Mucosa of descending colon (tissue), 3 donors: ENCODE measurements around the gene CAMK2B. TPM values are rescaled to one million over a fixed set of nuclear protein-coding genes. Genes with fewer than 3 reads are reported as not detected.
A peak's percentile ranks its signal among the peaks of the same experiment; 100 is the strongest.

ENCODE experiments used
- ATAC-seq: fragments of 200-7000 bp; cut with Tn5 transposase; one replicate; pipeline ENCODE4 v1.9.1; 2020; ENCODE audit warnings: mild to moderate bottlenecking, moderate library complexity
- DNase-seq, 3 donors: peaks; one replicate each; pipeline ENCODE4 v3.0.0-alpha.2; 2020
- H3K36me3 ChIP-seq: fragments of 200-600 bp; one replicate; pipeline ENCODE4 v1.8.0; 2021; ENCODE audit warnings: low read depth, mild to moderate bottlenecking
- H3K4me1 ChIP-seq: fragments of 200-600 bp; one replicate; pipeline ENCODE4 v1.8.0; 2021; ENCODE audit warnings: low read depth, mild to moderate bottlenecking
- H3K4me3 ChIP-seq: fragments of 200-600 bp; one replicate; pipeline ENCODE4 v1.8.0; 2021; ENCODE audit warnings: mild to moderate bottlenecking
- H3K9me3 ChIP-seq: fragments of 200-600 bp; one replicate; pipeline ENCODE4 v1.8.0; 2021; ENCODE audit warnings: mild to moderate bottlenecking
- intact Hi-C, 2 donors: fragments of 100-400 bp; cut with DNase I in 1 of 2; cut with micrococcal nuclease in 1 of 2; formaldehyde crosslinking; loops; one replicate each; pipeline versions ENCODE4 v1.11.0 to v1.11.1; 2022; cut with DNase I, micrococcal nuclease
- total RNA-seq, 3 donors: library from RNA; stranded (reverse); fragmentation: NEBNext Ultra II Directional in 2 of 3; extraction: Animal tissue kit (Norgen Biotek cat#: 25700) in 2 of 3; gene quantifications; one replicate each; pipeline versions ENCODE4 v1.2.1 to v1.2.4, GENCODE V29; 2021 to 2023
- TF ChIP-seq, protein P1 (sequence below): fragments of 200-600 bp; IDR thresholded peaks from one replicate; pipeline ENCODE4 v1.8.0; 2022; ENCODE audit warnings: antibody characterized with exemption, mild to moderate bottlenecking
- donor health status: DM: no; HTN: no; CAD: no; lungs with moderate emphysema.
- donor health status: DM: no; HTN: no; CAD: no.
- donor health status: DM: no; HTN: yes; CAD: no.

CAMK2B gene
- total RNA-seq, 3 donors from 2014 or later: 0.35 to 2.2 (median 0.87) TPM

DNA sequence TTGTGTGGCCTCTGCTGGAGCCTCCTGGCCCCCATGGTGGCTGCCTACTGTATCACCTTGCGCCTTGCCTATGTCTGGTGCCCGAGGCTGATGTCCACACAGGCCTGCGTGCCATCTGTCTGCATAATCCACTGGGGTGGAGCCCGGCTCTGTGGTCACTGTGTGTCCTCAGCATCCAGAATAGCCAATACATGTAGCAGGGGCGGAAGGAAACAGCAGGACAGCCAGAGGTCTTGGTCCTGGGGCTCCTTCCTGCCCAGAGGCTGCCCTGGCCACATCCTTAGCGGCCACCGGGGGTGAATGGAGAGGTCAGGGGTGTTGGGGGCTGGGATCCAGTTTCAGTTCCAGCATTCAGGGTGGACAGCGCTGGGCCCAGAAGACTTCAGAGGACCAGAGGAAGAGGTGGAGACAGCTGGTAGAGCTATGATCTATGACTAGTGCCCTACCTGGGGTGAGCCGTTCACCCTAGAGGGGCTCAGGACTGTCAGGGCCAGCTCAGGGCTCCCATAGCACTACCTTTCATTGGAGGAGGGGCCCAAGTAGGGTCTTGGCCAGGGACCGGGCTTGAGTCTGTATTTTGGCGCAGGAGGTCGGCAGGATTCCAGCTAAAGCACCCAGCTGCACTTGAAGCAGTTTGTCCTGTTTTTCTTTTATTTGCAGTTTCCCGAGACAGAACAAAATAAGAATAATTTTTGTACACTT lies 108.7 kb downstream of the CAMK2B start:
- intact Hi-C loops: no loop called here
- no peak for ATAC-seq
- TF ChIP-seq, protein P1, sequence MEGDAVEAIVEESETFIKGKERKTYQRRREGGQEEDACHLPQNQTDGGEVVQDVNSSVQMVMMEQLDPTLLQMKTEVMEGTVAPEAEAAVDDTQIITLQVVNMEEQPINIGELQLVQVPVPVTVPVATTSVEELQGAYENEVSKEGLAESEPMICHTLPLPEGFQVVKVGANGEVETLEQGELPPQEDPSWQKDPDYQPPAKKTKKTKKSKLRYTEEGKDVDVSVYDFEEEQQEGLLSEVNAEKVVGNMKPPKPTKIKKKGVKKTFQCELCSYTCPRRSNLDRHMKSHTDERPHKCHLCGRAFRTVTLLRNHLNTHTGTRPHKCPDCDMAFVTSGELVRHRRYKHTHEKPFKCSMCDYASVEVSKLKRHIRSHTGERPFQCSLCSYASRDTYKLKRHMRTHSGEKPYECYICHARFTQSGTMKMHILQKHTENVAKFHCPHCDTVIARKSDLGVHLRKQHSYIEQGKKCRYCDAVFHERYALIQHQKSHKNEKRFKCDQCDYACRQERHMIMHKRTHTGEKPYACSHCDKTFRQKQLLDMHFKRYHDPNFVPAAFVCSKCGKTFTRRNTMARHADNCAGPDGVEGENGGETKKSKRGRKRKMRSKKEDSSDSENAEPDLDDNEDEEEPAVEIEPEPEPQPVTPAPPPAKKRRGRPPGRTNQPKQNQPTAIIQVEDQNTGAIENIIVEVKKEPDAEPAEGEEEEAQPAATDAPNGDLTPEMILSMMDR: no peak
- H3K9me3 ChIP-seq: no peaks in the 10 kb centered on the region
- peak; percentile 9 to 38 (median 17) for DNase-seq
- H3K4me3 ChIP-seq: no peak overlapping the region
- H3K36me3 ChIP-seq: no peaks in the 10 kb centered on the region
- no peaks in the 10 kb centered on the region for H3K4me1 ChIP-seq

DNA sequence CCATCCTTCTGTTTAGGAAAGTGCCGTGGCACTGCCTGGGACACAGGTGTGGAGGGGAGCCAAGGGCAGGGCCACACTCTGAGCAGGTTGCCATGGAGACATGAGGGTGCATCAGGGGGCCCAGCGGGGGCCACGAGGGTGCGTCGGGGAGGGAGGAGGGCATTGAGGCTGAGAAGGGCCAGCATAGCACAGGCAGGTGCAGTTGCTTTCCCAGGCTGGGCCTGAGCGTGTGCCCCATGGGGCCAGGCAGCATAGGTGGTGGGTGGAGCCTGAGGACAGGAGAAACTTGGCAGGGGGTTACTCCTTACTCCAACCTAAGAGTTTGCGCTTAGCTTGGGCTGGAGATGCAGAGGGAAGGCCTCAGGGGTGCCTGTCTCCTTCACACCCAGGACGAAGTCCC lies 109.4 kb downstream of the CAMK2B start:
- no peaks in the 10 kb centered on the region for H3K36me3 ChIP-seq
- intact Hi-C loops: no loop called here
- no peak overlapping the region for H3K4me3 ChIP-seq
- DNase-seq (peak in 2 of 3 donors; percentile 18 to 27), ATAC-seq (no peak)
- TF ChIP-seq, protein P1: no peak
- no peaks in the 10 kb centered on the region for H3K4me1 ChIP-seq
- H3K9me3 ChIP-seq: no peaks in the 10 kb centered on the region

DNA sequence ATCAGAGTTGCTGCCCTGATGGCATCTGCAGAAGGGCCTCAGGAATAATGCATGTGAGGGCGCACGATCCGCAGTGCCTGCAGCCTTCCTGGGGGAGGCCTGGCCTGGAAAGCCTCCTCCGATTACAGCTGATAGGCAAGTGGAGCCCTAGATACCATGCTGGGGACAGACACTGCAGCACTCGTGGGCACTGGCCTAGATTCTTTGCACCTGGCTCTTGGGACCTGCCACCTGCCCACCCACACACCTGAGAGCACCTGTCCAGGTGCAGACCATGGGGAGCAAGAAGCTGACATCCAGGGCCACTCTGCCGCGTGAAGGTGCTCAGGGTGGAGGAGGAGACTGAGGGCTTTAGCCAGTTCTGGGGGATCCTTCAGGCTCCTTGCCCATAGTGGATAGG lies 109.9 kb downstream of the CAMK2B start:
- ATAC-seq (no peak), DNase-seq (peak in 2 of 3 donors; percentile 4 to 25)
- Histone ChIP-seq H3K36me3 (no peaks in the 10 kb centered on the region), H3K4me3 (no peak overlapping the region), H3K9me3 (no peaks in the 10 kb centered on the region), H3K4me1 (no peaks in the 10 kb centered on the region)
- intact Hi-C loops: no loop called here
- TF ChIP-seq, protein P1: no peak

DNA sequence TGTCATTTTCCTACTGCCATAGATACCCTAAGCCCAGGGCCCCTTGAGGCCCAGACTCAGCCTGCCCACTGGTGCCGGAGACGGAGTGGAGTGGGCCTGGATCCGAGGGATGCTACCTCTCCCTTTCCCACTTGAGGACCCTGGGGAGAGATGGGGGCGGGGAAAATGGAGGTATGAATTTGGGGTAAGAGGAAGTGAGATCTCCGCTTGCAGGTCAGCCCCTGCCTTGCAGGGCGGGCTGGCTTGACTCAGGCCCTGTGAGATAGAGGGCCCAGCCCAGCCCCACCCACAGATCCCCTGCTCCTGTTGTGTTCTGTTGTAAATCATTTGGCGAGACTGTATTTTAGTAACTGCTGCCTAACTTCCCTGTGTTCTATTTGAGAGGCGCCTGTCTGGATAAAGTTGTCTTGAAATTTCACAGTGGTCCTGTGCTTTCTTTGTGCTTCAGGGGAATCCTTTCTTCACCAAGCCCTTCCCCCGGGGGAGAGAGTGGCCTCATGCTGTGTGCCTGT lies 111.5 kb downstream of the CAMK2B start:
- peaks cover 4% of the 10 kb centered on the region for H3K36me3 ChIP-seq
- TF ChIP-seq, protein P1: no peak
- no peak overlapping the region for H3K4me3 ChIP-seq
- ATAC-seq (no peak), DNase-seq (peak in 2 of 3 donors; percentile 14 to 21)
- no peaks in the 10 kb centered on the region for H3K4me1 ChIP-seq
- intact Hi-C loops: no loop called here
- H3K9me3 ChIP-seq: no peaks in the 10 kb centered on the region

DNA sequence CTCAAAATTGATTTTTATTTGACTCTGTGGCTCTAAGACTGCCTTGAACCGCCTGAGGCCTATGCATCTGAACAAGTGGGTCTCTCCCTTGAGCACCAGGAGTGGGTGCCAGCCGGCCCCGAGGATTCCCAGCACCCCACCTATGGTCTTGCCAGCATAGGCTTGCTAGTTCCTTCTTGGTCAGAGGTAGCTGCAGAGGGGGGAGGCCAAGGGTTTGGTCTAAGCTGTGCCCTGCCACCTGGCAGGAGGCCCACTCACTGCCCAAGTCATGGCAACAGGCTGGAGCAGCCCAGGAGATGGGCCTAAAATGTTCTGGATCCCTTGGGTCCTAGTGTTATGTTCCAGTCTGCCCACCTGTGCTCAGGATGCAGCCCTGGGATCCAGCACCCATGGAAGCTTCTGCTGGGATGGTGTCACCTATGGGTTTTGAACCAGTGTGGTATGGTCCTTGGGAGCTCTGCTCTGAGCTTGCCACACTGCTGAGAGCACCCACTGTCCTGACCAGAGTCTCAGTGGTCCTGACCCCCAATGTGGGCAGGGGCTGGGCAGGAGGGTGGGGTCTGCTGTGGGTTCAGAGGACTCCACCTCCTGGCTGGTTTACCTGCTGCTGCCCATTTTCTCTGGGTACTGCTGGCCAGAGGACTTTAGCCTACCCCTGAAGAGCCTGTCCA lies 112.1 kb downstream of the CAMK2B start:
- DNase-seq (peak in 2 of 3 donors; percentile 9 to 28), ATAC-seq (no peak)
- intact Hi-C loops: no loop called here
- H3K9me3 ChIP-seq: no peaks in the 10 kb centered on the region
- peaks cover 4% of the 10 kb centered on the region for H3K36me3 ChIP-seq
- no peak overlapping the region for H3K4me3 ChIP-seq
- TF ChIP-seq, protein P1: no peak
- H3K4me1 ChIP-seq: no peaks in the 10 kb centered on the region
